Measurements from ENCODE around the gene DEPDC1B.
"Not testable (repeated sequence)": the region's sequence is repeated elsewhere in the genome, so short reads cannot be mapped to it uniquely, and the experiment has no call there.

DEPDC1B gene

DNA sequence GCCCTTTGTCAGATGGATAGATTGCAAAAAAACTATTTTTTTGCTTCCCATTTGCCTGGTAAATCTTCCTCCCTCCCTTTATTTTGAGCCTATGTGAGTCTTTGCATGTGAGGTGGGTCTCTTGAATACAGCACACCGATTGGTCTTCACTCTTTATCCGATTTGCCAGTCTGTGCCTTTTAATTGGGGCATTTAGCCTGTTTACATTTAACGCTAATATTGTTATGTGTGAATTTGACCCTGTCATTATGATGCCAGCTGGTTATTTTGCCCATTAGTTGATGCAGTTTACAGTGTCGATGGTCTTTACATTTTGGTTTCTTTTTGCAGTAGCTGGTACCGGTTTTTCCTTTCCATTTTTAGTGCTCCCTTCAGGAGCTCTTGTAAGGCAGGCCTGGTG is 13.0 kb upstream of the DEPDC1B start:
- Histone ChIP-seq H4K20me1 (ENCODE audit: insufficient read depth, low read length, poor library complexity, severe bottlenecking) (no peaks in the 10 kb centered on the region), H3K36me3 (ENCODE audit: insufficient read depth, low read length) (no peaks in the 10 kb centered on the region), H3K9me3 (ENCODE audit: insufficient read depth, low read depth, low read length) (no peaks in the 10 kb centered on the region), H3K9me2 (replicated peaks; ENCODE audit: low read depth, low read length) (no peaks in the 10 kb centered on the region), H3K9ac (ENCODE audit: low read depth, low read length, poor library complexity, severe bottlenecking) (no peak overlapping the region), H3K79me2 (ENCODE audit: insufficient read depth, low read length) (no peaks in the 10 kb centered on the region), H3K27me3 (ENCODE audit: insufficient read depth, low read length, poor library complexity, severe bottlenecking) (no peaks in the 10 kb centered on the region), H3K4me3 (ENCODE audit: low read length, poor library complexity, severe bottlenecking) (no peak overlapping the region), H3K4me2 (ENCODE audit: low read depth, low read length, poor library complexity, severe bottlenecking) (no peak overlapping the region), H2AFZ (ENCODE audit: low read length) (no peak overlapping the region), H3K4me1 (ENCODE audit: insufficient read depth, low read length, poor library complexity, severe bottlenecking) (no peaks in the 10 kb centered on the region), H3F3A (ENCODE audit: low read depth) (no peaks in the 10 kb centered on the region)
- TF ChIP-seq EZH2phosphoT487 (IDR thresholded peaks at IDR 0.05; ENCODE audit: borderline replicate concordance), result no peak
- TF ChIP-seq, protein P1, sequence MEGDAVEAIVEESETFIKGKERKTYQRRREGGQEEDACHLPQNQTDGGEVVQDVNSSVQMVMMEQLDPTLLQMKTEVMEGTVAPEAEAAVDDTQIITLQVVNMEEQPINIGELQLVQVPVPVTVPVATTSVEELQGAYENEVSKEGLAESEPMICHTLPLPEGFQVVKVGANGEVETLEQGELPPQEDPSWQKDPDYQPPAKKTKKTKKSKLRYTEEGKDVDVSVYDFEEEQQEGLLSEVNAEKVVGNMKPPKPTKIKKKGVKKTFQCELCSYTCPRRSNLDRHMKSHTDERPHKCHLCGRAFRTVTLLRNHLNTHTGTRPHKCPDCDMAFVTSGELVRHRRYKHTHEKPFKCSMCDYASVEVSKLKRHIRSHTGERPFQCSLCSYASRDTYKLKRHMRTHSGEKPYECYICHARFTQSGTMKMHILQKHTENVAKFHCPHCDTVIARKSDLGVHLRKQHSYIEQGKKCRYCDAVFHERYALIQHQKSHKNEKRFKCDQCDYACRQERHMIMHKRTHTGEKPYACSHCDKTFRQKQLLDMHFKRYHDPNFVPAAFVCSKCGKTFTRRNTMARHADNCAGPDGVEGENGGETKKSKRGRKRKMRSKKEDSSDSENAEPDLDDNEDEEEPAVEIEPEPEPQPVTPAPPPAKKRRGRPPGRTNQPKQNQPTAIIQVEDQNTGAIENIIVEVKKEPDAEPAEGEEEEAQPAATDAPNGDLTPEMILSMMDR (conservative IDR thresholded peaks at IDR 0.05; ENCODE audit: low read length), result no peak

DNA sequence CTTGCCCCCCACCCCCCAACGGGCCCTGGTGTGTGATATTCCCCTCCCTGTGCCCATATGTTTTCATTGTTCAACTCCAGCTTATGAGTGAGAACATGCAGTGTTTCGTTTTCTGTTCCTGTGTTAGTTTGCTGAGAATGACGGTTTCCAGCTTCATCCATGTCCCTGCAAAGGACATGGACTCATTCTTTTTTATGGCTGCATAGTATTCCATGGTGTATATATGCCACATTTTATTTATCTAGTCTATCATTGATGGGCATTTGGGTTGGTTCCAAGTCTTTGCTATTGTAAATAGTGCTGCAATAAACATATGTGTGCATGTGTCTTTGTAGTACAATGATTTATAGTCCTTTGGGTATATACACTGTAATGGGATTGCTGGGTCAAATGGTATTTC is 11.9 kb upstream of the DEPDC1B start:
- H3K9me2 ChIP-seq (replicated peaks; ENCODE audit: low read depth, low read length); H3K9ac ChIP-seq (ENCODE audit: low read depth, low read length, poor library complexity, severe bottlenecking); H3K4me3 ChIP-seq (ENCODE audit: low read length, poor library complexity, severe bottlenecking); H4K20me1 ChIP-seq (ENCODE audit: insufficient read depth, low read length, poor library complexity, severe bottlenecking); H3F3A ChIP-seq (ENCODE audit: low read depth); H3K4me1 ChIP-seq (ENCODE audit: insufficient read depth, low read length, poor library complexity, severe bottlenecking); H3K9me3 ChIP-seq (ENCODE audit: insufficient read depth, low read depth, low read length); H2AFZ ChIP-seq (ENCODE audit: low read length); H3K79me2 ChIP-seq (ENCODE audit: insufficient read depth, low read length); H3K4me2 ChIP-seq (ENCODE audit: low read depth, low read length, poor library complexity, severe bottlenecking); H3K36me3 ChIP-seq (ENCODE audit: insufficient read depth, low read length); H3K27me3 ChIP-seq (ENCODE audit: insufficient read depth, low read length, poor library complexity, severe bottlenecking): not testable (repeated sequence)

DNA sequence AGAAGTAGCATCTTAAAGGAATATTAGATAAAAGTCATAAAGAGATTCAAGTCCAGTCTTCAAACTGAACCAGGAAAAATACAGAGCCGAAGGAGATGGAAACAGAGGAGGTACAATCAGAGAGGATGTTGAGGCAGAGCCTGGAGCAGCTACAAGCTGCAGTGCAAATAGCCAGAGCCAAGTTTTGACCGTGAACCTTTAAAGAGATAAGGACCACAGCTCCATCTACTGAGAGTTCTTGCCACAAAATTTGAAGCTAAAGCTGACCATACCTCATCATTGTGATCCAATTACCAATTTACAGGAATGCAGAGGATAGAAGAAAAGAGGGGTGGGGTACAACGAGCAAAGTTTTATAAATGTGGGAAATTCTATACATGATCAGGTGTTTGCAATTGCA is 10.4 kb upstream of the DEPDC1B start:
- Histone ChIP-seq H3K27me3 (ENCODE audit: insufficient read depth, low read length, poor library complexity, severe bottlenecking) (no peaks in the 10 kb centered on the region), H3K9me2 (replicated peaks; ENCODE audit: low read depth, low read length) (no peaks in the 10 kb centered on the region), H3K9me3 (ENCODE audit: insufficient read depth, low read depth, low read length) (no peaks in the 10 kb centered on the region), H3K4me2 (ENCODE audit: low read depth, low read length, poor library complexity, severe bottlenecking) (no peak overlapping the region), H3K4me1 (ENCODE audit: insufficient read depth, low read length, poor library complexity, severe bottlenecking) (no peaks in the 10 kb centered on the region), H2AFZ (ENCODE audit: low read length) (no peak overlapping the region), H3K4me3 (ENCODE audit: low read length, poor library complexity, severe bottlenecking) (no peak overlapping the region), H4K20me1 (ENCODE audit: insufficient read depth, low read length, poor library complexity, severe bottlenecking) (no peaks in the 10 kb centered on the region), H3K36me3 (ENCODE audit: insufficient read depth, low read length) (no peaks in the 10 kb centered on the region), H3K79me2 (ENCODE audit: insufficient read depth, low read length) (no peaks in the 10 kb centered on the region), H3K9ac (ENCODE audit: low read depth, low read length, poor library complexity, severe bottlenecking) (no peak overlapping the region), H3F3A (ENCODE audit: low read depth) (no peaks in the 10 kb centered on the region)
- TF ChIP-seq EZH2phosphoT487 (IDR thresholded peaks at IDR 0.05; ENCODE audit: borderline replicate concordance), result no peak
- TF ChIP-seq, protein P1 (conservative IDR thresholded peaks at IDR 0.05; ENCODE audit: low read length), result no peak

DNA sequence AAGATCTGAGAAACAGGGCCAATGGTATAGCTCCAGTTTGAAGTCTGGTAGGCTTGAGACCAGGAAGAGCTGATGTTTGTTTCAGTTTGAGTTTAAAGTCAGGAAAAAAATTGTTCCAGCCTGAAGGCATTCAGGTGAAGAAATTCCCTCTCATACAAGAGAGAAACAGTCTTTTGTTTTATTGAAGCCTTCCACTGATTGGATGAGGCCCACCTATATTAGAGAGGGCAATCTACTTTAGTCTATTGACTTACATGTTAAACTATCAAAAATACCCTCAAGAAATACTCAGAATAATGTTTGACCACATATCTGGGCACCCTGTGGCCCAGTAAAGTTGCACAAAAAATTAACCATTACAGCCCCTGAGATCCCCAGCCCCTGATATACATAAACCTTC is 5.2 kb upstream of the DEPDC1B start:
- H3K9me3 ChIP-seq (ENCODE audit: insufficient read depth, low read depth, low read length), result no peaks in the 10 kb centered on the region
- H4K20me1 ChIP-seq (ENCODE audit: insufficient read depth, low read length, poor library complexity, severe bottlenecking), result no peaks in the 10 kb centered on the region
- no peaks in the 10 kb centered on the region for H3K36me3 ChIP-seq (ENCODE audit: insufficient read depth, low read length)
- H3K4me1 ChIP-seq (ENCODE audit: insufficient read depth, low read length, poor library complexity, severe bottlenecking), result peaks cover 10% of the 10 kb centered on the region
- no peak overlapping the region for H2AFZ ChIP-seq (ENCODE audit: low read length)
- TF ChIP-seq EZH2phosphoT487 (IDR thresholded peaks at IDR 0.05; ENCODE audit: borderline replicate concordance), result no peak
- TF ChIP-seq, protein P1 (conservative IDR thresholded peaks at IDR 0.05; ENCODE audit: low read length), result no peak
- H3K9me2 ChIP-seq (replicated peaks; ENCODE audit: low read depth, low read length), result no peaks in the 10 kb centered on the region
- H3K4me2 ChIP-seq (ENCODE audit: low read depth, low read length, poor library complexity, severe bottlenecking), result no peak overlapping the region
- H3K79me2 ChIP-seq (ENCODE audit: insufficient read depth, low read length), result no peaks in the 10 kb centered on the region
- no peak overlapping the region for H3K4me3 ChIP-seq (ENCODE audit: low read length, poor library complexity, severe bottlenecking)
- H3F3A ChIP-seq (ENCODE audit: low read depth), result no peaks in the 10 kb centered on the region
- no peaks in the 10 kb centered on the region for H3K27me3 ChIP-seq (ENCODE audit: insufficient read depth, low read length, poor library complexity, severe bottlenecking)
- no peak overlapping the region for H3K9ac ChIP-seq (ENCODE audit: low read depth, low read length, poor library complexity, severe bottlenecking)

Data from Loucy (cell line).